Loucy (cell line): ENCODE results near the gene PCCA.

Experiments
- H2AFZ ChIP-seq: fragments of 200-600 bp; sonication (generic); 2 replicates; pipeline ENCODE4 v1.6.0; 2016; ENCODE audit warnings: antibody characterized with exemption, mild to moderate bottlenecking, low read length, moderate library complexity
- H3F3A ChIP-seq: fragments of 200-600 bp; 2 replicates; pipeline ENCODE4 v1.6.0; 2016; ENCODE audit warnings: antibody characterized with exemption, low read depth, mild to moderate bottlenecking
- H3K27me3 ChIP-seq: fragments of 200-600 bp; sonication (generic); 2 replicates; pipeline ENCODE4 v1.6.1; 2014; ENCODE audit warnings: low read length, mild to moderate bottlenecking; ENCODE audit not compliant: insufficient read depth, poor library complexity, severe bottlenecking
- H3K36me3 ChIP-seq: fragments of 200-600 bp; sonication (generic); 2 replicates; pipeline ENCODE4 v1.6.1; 2016; ENCODE audit warnings: low read length; ENCODE audit not compliant: insufficient read depth
- H3K4me1 ChIP-seq: fragments of 200-600 bp; sonication (generic); 2 replicates; pipeline ENCODE4 v1.5.1; 2014; ENCODE audit warnings: low read length, mild to moderate bottlenecking; ENCODE audit not compliant: insufficient read depth, poor library complexity, severe bottlenecking
- H3K4me2 ChIP-seq: fragments of 200-600 bp; sonication (generic); 2 replicates; pipeline ENCODE4 v1.6.0; 2014; ENCODE audit warnings: antibody characterized with exemption, low read length, low read depth, mild to moderate bottlenecking; ENCODE audit not compliant: poor library complexity, severe bottlenecking
- H3K4me3 ChIP-seq: fragments of 200-600 bp; sonication (generic); 2 replicates; pipeline ENCODE4 v1.5.1; 2014; ENCODE audit warnings: low read length, mild to moderate bottlenecking, mixed read lengths; ENCODE audit not compliant: poor library complexity, severe bottlenecking
- H3K79me2 ChIP-seq: fragments of 200-600 bp; sonication (generic); 2 replicates; pipeline ENCODE4 v1.6.1; 2014; ENCODE audit warnings: low read length; ENCODE audit not compliant: insufficient read depth
- H3K9ac ChIP-seq: fragments of 200-600 bp; sonication (generic); 2 replicates; pipeline ENCODE4 v1.6.0; 2014; ENCODE audit warnings: mild to moderate bottlenecking, low read depth, low read length, moderate library complexity; ENCODE audit not compliant: poor library complexity, severe bottlenecking
- H3K9me2 ChIP-seq: fragments of 200-600 bp; sonication (generic); replicated peaks from 2 replicates; pipeline ENCODE4 v1.6.1; 2016; ENCODE audit warnings: low read depth, low read length, mixed read lengths
- H3K9me3 ChIP-seq: fragments of 200-600 bp; sonication (generic); 2 replicates; pipeline ENCODE4 v1.6.1; 2014; ENCODE audit warnings: mild to moderate bottlenecking, antibody characterized with exemption, low read length, low read depth; ENCODE audit not compliant: insufficient read depth
- H4K20me1 ChIP-seq: fragments of 200-600 bp; sonication (generic); 2 replicates; pipeline ENCODE4 v1.6.0; 2014; ENCODE audit warnings: antibody characterized with exemption, low read length, mild to moderate bottlenecking; ENCODE audit not compliant: insufficient read depth, poor library complexity, severe bottlenecking
- EZH2phosphoT487 ChIP-seq: fragments of 200-600 bp; IDR thresholded peaks from 2 replicates; pipeline ENCODE4 v1.6.1; 2018; ENCODE audit warnings: antibody characterized with exemption, mild to moderate bottlenecking, moderate library complexity, borderline replicate concordance
- TF ChIP-seq, protein P1 (sequence below): fragments of 200-600 bp; sonication (generic); conservative IDR thresholded peaks from 2 replicates; pipeline ENCODE4 v1.5.1; 2014; ENCODE audit warnings: mild to moderate bottlenecking, antibody characterized with exemption, low read length

The PCCA gene

DNA sequence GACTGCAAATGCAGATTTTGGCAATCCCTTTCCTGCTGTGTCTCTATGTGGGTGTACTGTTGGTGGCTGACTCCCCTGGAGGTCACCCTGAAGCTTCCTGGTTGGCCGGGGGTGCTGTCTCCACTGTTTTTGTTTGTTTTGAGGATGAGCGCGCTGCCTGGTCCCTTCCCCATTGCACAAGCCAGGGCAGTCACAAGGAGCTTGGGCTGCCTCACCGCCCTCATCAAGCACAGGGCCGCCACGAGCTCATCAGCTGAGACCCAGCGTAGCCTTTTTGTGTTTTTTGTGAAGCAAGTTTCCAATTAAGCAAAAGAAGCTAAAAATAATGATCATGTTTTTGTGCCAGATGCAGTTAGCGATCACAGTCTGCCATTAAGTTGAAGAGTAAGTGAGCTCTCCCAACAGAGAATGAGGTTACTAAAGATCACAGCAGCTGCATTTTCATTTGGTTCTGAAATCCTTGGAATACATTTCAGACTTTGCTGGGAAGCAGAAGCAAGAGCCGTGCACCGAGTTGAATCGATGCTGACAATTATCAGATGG is 441.8 kb downstream of the PCCA start:
- Histone ChIP-seq H3K4me3 (no peak overlapping the region), H3F3A (no peaks in the 10 kb centered on the region), H3K4me2 (no peak overlapping the region), H2AFZ (no peak overlapping the region), H3K4me1 (no peaks in the 10 kb centered on the region), H4K20me1 (no peaks in the 10 kb centered on the region), H3K9ac (no peak overlapping the region), H3K27me3 (no peaks in the 10 kb centered on the region), H3K9me3 (no peaks in the 10 kb centered on the region), H3K79me2 (no peaks in the 10 kb centered on the region), H3K9me2 (no peaks in the 10 kb centered on the region), H3K36me3 (no peaks in the 10 kb centered on the region; the same call in 1 of the 2 replicates)
- TF ChIP-seq, protein P1, sequence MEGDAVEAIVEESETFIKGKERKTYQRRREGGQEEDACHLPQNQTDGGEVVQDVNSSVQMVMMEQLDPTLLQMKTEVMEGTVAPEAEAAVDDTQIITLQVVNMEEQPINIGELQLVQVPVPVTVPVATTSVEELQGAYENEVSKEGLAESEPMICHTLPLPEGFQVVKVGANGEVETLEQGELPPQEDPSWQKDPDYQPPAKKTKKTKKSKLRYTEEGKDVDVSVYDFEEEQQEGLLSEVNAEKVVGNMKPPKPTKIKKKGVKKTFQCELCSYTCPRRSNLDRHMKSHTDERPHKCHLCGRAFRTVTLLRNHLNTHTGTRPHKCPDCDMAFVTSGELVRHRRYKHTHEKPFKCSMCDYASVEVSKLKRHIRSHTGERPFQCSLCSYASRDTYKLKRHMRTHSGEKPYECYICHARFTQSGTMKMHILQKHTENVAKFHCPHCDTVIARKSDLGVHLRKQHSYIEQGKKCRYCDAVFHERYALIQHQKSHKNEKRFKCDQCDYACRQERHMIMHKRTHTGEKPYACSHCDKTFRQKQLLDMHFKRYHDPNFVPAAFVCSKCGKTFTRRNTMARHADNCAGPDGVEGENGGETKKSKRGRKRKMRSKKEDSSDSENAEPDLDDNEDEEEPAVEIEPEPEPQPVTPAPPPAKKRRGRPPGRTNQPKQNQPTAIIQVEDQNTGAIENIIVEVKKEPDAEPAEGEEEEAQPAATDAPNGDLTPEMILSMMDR, result no peak
- TF ChIP-seq EZH2phosphoT487, result no peak

GRCh38 chr13:100532090-100532766 is 443.3 kb downstream of the PCCA start:
- Histone ChIP-seq H3K9me3 (no peaks in the 10 kb centered on the region), H3K79me2 (no peaks in the 10 kb centered on the region), H3F3A (no peaks in the 10 kb centered on the region), H3K9me2 (no peaks in the 10 kb centered on the region), H4K20me1 (no peaks in the 10 kb centered on the region), H3K27me3 (no peaks in the 10 kb centered on the region), H3K9ac (no peak overlapping the region), H3K4me1 (peaks cover under 1% of the 10 kb centered on the region), H3K4me2 (no peak overlapping the region), H3K4me3 (no peak overlapping the region), H2AFZ (no peak overlapping the region), H3K36me3 (no peaks in the 10 kb centered on the region; the same call in 1 of the 2 replicates)
- TF ChIP-seq, protein P1, result no peak
- no peak for TF ChIP-seq EZH2phosphoT487

GRCh38 chr13:100532836-100533435 is 444.0 kb downstream of the PCCA start:
- no peak overlapping the region for H3K4me3 ChIP-seq

More at GRCh38 chr13:100532836-100533435, 444.0 kb downstream of the PCCA start:
- Histone ChIP-seq H3K9ac (no peak overlapping the region), H4K20me1 (no peaks in the 10 kb centered on the region), H3K36me3 (no peaks in the 10 kb centered on the region; the same call in 1 of the 2 replicates), H2AFZ (no peak overlapping the region), H3K9me3 (no peaks in the 10 kb centered on the region), H3K4me1 (peaks cover 7% of the 10 kb centered on the region), H3K4me2 (no peak overlapping the region), H3K27me3 (no peaks in the 10 kb centered on the region), H3K79me2 (no peaks in the 10 kb centered on the region), H3K9me2 (no peaks in the 10 kb centered on the region), H3F3A (no peaks in the 10 kb centered on the region)
- TF ChIP-seq EZH2phosphoT487, result no peak
- TF ChIP-seq, protein P1, result no peak
